Pancreas (tissue), 10 donors: ENCODE measurements around the gene PTPRCAP. TPM values are rescaled to one million over a fixed set of nuclear protein-coding genes. Genes with fewer than 3 reads are reported as not detected.

Experiments
- ATAC-seq, 4 donors: fragments of 200-7000 bp; cut with Tn5 transposase; one replicate each; pipeline versions ENCODE4 v1.8.0 to v1.9.1; 2020; ENCODE audit warnings: mild to moderate bottlenecking in 4 of 4, moderate library complexity in 4 of 4
- DNase-seq, 6 donors: peaks; one replicate each; pipeline ENCODE4 v3.0.0-alpha.2; 2020
- FAIRE-seq: peaks from 2 replicates; lab custom pipeline; 2012; peaks lifted over from hg19 to GRCh38; lab: Jason Lieb, UNC
- H3K27ac ChIP-seq, 4 donors: fragments of 200-600 bp; sonication (generic); 1 replicate in 3 of 4; 2 replicates in 1 of 4; pipeline versions ENCODE4 v1.5.0 to v1.8.0; 2020
- H3K27me3 ChIP-seq, 4 donors: fragments of 200-600 bp; one replicate each; pipeline ENCODE4 v1.8.0; 2021
- H3K36me3 ChIP-seq, 3 donors: fragments of 200-600 bp; sonication (generic) in 1 of 3; one replicate each; pipeline versions ENCODE4 v1.5.0 to v1.8.0; 2020 to 2021
- H3K4me1 ChIP-seq, 3 donors: fragments of 200-600 bp; one replicate each; pipeline ENCODE4 v1.8.0; 2021
- H3K4me3 ChIP-seq, 4 donors: fragments of 200-600 bp; sonication (generic) in 2 of 4; one replicate each; pipeline versions ENCODE4 v1.5.0 to v1.8.0; 2020 to 2021
- H3K9me3 ChIP-seq, 4 donors: fragments of 200-600 bp; one replicate each; pipeline ENCODE4 v1.8.0; 2021
- WGBS, 2 donors: extraction: QIAGEN DNeasy Blood & Tissue Kit; methylation state at CpG; one replicate each; pipeline ENCODE4 v1.1.7; 2013; 5-methylcytosine and 5-hydroxymethylcytosine counted together
- intact Hi-C, 3 donors: fragments of 100-400 bp; cut with DNase I; formaldehyde crosslinking; loops; one replicate each; pipeline versions ENCODE4 v1.11.1 to v1.14.2; 2022
- polyA plus RNA-seq, 2 donors: library from polyadenylated mRNA; stranded (reverse); fragments of 200-250 nt; gene quantifications; one replicate each; pipeline ENCODE4 v1.2.3, GENCODE V29; 2013
- total RNA-seq, 6 donors: library from RNA; stranded (reverse); fragmentation: NEBNext Ultra II Directional in 4 of 6; extraction: Animal tissue kit (Norgen Biotek cat#: 25700) in 4 of 6; gene quantifications; one replicate each; pipeline versions ENCODE4 v1.2.1 to v1.2.4, GENCODE V29; 2021 to 2023
- TF ChIP-seq, protein P1 (sequence below), 4 donors: fragments of 200-600 bp; sonication (generic) in 3 of 4; IDR thresholded peaks; one replicate each; pipeline versions ENCODE4 v1.5.0 to v1.8.0; 2021; ENCODE audit warnings: antibody characterized with exemption in 4 of 4
- donor health status: healthy with polysubstance abuse.
- donor health status: DM: no; HTN: no; CAD: no; lungs with moderate emphysema.
- donor health status: DM: no; HTN: no; CAD: no.
- donor health status: control.
- donor health status: control.
- donor health status: Bipolar disorder and iron deficiency.
- donor health status: DM: yes; HTN: yes; CAD: no.
- donor health status: DM: no; HTN: no; CAD: no.
- donor health status: DM: no; HTN: no; CAD: no.
- donor health status: DM: yes; HTN: yes; CAD: no.

PTPRCAP gene
- total and polyA plus RNA-seq, 8 donors, result 0.63 to 13.1 (median 2.2) TPM

DNA sequence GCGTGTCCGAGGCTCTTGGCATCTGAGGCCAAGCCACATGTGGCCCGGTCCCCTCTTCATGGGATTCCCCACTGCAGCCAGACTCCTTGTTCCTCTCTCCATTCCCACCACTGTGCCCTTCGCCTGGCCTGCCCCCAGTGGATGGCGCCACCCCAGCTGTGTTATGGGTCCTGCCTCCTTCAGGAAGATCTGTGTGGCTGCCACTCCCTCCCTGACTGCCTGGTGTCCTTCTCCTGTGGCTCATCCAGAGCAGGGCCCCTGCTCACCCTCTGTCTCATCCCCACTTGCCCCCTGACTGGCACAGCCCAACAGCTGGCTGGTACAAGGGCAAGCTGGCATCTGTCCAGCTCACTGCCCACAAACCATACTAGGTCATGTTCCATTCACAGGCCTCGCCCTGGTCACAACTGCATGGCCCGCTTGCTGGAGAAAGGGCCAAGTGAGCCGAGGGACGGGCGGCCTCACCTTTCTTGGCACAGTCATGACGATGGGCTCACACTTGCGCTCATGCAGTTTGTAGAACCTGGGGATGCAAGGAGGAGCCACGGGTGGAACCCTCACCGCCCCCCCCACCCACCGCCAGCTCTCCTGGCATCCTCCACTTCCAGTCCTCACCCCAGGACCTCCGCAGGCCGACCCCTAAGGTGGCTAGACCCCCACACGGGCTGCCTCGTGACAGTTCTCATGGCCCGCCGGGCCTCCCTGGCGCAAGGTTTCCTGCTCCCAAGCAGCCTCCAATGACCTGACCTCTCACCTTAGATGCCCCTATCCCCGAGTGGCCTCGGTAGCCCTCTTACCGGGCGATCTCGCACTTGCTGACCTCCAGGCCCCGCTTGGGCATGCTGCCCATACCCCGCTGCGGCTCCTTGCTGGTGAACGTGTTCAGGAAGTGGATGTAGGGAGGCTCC, 2.1 kb upstream of the PTPRCAP start:
- ATAC-seq (no peak), FAIRE-seq (no peak), DNase-seq (peak in 3 of 6 donors; percentile 53 to 76 (median 62))
- TF ChIP-seq, protein P1, sequence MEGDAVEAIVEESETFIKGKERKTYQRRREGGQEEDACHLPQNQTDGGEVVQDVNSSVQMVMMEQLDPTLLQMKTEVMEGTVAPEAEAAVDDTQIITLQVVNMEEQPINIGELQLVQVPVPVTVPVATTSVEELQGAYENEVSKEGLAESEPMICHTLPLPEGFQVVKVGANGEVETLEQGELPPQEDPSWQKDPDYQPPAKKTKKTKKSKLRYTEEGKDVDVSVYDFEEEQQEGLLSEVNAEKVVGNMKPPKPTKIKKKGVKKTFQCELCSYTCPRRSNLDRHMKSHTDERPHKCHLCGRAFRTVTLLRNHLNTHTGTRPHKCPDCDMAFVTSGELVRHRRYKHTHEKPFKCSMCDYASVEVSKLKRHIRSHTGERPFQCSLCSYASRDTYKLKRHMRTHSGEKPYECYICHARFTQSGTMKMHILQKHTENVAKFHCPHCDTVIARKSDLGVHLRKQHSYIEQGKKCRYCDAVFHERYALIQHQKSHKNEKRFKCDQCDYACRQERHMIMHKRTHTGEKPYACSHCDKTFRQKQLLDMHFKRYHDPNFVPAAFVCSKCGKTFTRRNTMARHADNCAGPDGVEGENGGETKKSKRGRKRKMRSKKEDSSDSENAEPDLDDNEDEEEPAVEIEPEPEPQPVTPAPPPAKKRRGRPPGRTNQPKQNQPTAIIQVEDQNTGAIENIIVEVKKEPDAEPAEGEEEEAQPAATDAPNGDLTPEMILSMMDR (IDR thresholded peaks at IDR 0.05), result no peak
- 81 to 84% methylated on average over 31 of the region's 31 CpGs for WGBS, 2 donors
- H3K27ac ChIP-seq, result no peak overlapping the region
- no peaks in the 10 kb centered on the region for H3K27me3 ChIP-seq
- H3K36me3 ChIP-seq, result peaks cover 0 to 2% (median 0%) of the 10 kb centered on the region in 3 donors
- no peak overlapping the region for H3K4me3 ChIP-seq
- H3K4me1 ChIP-seq, result peaks cover 0 to 10% (median 5%) of the 10 kb centered on the region in 3 donors
- no peaks in the 10 kb centered on the region for H3K9me3 ChIP-seq
- intact Hi-C loops, result loop anchor here in 1 of 3 donors (10.0 kb wide), 1 partner anchor 55 kb away; no protein-coding TSS in a partner anchor

DNA sequence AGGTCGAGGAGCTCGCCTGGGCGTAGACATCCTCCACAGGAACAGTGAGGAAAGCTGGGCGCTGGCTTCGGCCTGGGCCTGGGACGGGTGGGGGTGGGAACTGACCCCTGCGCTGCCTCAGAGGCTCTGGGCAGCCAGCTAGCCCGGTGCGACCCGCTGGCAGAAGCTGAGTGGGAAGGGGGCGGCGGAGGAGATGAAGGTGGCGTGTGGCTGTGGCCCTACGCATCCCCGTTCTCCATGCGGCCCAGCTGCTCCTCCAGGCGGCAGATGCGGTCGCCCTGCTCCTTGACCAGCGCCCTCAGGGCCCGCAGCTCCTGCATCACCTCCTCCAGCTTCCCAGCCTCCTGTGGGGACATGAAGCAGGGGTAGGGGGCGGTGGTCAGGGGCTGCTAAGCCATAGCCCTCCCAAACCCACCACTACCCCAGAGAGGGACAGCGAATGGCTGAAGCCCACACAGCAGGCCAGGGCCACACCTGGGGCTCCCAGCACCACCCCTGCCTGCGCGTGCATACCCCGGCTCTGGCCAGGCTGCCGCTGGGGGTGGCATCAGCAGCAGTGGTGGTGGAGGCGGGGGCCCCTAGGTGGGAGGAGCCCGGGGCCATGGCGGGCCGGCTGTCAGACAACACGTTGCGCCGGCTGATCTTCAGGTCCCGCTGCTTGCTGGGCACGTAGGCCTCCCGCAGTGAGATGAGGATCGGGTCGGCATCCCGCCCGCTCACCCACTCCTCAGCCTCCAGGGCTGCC, 848 bp upstream of the PTPRCAP start:
- H3K27me3 ChIP-seq, result no peaks in the 10 kb centered on the region
- intact Hi-C loops, result loop anchor here in 1 of 3 donors (10.0 kb wide), 1 partner anchor 56 kb away; no protein-coding TSS in a partner anchor
- DNase-seq (peak in 3 of 6 donors; percentile 51 to 80 (median 56)), FAIRE-seq (no peak), ATAC-seq (no peak)
- H3K27ac ChIP-seq, result no peak overlapping the region
- H3K4me1 ChIP-seq, result peaks cover 0 to 7% (median 5%) of the 10 kb centered on the region in 3 donors
- H3K4me3 ChIP-seq, result peak overlapping the region in 1 of 4 donors; percentile 12
- peaks cover 0 to 8% (median 5%) of the 10 kb centered on the region in 3 donors for H3K36me3 ChIP-seq
- H3K9me3 ChIP-seq, result no peaks in the 10 kb centered on the region
- TF ChIP-seq, protein P1 (IDR thresholded peaks at IDR 0.05), result no peak
- 84 to 86% methylated on average over 40 to 41 of the region's 41 CpGs for WGBS, 2 donors

DNA sequence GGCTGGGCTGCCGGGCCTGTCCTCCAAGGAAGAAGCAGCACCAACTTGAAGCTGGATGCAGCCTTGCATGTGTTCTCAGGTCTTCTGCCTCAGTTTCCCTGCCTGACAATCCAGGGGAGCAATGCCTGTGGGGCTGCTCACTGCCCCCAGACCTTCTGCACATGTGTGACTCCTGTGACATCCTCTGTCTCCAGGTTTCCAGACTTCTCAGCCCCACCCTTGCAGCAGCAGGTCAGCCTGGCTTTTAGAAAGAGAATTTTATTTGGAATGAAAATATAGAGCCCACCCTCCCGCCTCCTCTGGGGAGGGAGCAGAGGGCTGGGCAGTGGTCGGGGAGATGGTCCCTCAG, 301 bp upstream of the PTPRCAP start:
- Histone ChIP-seq H3K9me3 (no peaks in the 10 kb centered on the region), H3K36me3 (peaks cover 0 to 13% (median 10%) of the 10 kb centered on the region in 3 donors), H3K27ac (no peak overlapping the region), H3K4me1 (peaks cover 0 to 7% (median 5%) of the 10 kb centered on the region in 3 donors), H3K27me3 (no peaks in the 10 kb centered on the region), H3K4me3 (peak overlapping the region in 1 of 4 donors; percentile 12)
- DNase-seq (no peak), FAIRE-seq (no peak), ATAC-seq (no peak)
- WGBS, 2 donors, result 79 to 81% methylated on average over 3 of the region's 3 CpGs
- TF ChIP-seq, protein P1 (IDR thresholded peaks at IDR 0.05), result no peak
- intact Hi-C loops, result loop anchor here in 1 of 3 donors (10.0 kb wide), 1 partner anchor 57 kb away; no protein-coding TSS in a partner anchor

DNA sequence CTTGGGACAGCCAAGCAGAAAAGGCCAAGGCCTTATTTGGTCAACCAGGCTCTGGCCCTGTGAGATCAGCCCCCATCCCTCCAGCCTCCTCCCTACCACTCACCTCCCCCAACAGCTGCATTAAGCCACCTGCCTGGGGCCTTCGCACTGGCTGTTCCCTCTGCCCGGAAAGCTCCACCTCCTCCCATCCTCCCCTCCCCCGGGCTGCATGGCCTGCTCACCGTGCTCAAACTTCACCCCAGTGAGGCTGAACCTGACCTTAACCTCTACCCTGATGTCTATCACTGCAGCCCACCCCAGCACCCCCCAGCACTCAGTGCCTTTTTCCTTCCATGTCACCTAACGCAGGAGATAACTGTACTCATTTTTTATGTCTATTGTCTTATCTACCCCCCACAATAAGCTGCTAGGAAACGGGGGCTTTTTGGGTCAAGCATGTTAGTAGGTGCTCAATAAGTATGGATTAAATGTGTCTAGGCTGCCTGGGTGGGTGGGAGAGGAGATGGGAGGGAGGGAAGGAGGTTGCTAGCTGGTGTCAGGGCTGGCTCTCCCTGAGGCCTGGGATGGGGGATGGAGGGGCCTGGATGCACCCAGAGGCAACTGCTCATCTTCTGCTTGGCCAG, 912 bp downstream of the PTPRCAP start:
- no peak overlapping the region for H3K4me3 ChIP-seq
- no peak for FAIRE-seq
- TF ChIP-seq, protein P1 (IDR thresholded peaks at IDR 0.05), result no peak
- no peaks in the 10 kb centered on the region for H3K4me1 ChIP-seq
- peaks cover 0 to 14% (median 14%) of the 10 kb centered on the region in 3 donors for H3K36me3 ChIP-seq
- ATAC-seq, result peak in 1 of 4 donors; percentile 23
- intact Hi-C loops, result loop anchor here in 1 of 3 donors (10.0 kb wide), 1 partner anchor 58 kb away; no protein-coding TSS in a partner anchor
- no peaks in the 10 kb centered on the region for H3K27me3 ChIP-seq
- no peak overlapping the region for H3K27ac ChIP-seq
- WGBS, 2 donors, result 63 to 65% methylated on average over 6 of the region's 6 CpGs
- peak in 1 of 6 donors; percentile 48 for DNase-seq
- H3K9me3 ChIP-seq, result no peaks in the 10 kb centered on the region
